HFF-Myc (cell line): ENCODE data around the gene CACHD1.
A peak's percentile ranks its signal among the peaks of the same experiment; 100 is the strongest.

Experiments used
- DNase-seq: peaks from one replicate; pipeline ENCODE4 v3.0.0-alpha.2; 2011; ENCODE audit warnings: low read depth; ENCODE audit errors: extremely low read depth
- H3K4me3 ChIP-seq: replicated peaks from 2 replicates; pipeline ENCODE4 v1.5.1; 2011; ENCODE audit warnings: low read depth, mild to moderate bottlenecking, control low read depth, low read length
- CTCF ChIP-seq: IDR thresholded peaks from 2 replicates; pipeline ENCODE4 v1.5.1; 2012; ENCODE audit warnings: mild to moderate bottlenecking, low read depth, low read length, control low read depth; ENCODE audit errors: missing control alignments

CACHD1 gene

GRCh38 chr1:64624218-64624713 lies 154.3 kb downstream of the CACHD1 start:
- no peak for TF ChIP-seq CTCF
- peak; percentile 67 for DNase-seq

GRCh38 chr1:64624808-64625207 lies 154.9 kb downstream of the CACHD1 start:
- no peak for DNase-seq
- no peak overlapping the region for H3K4me3 ChIP-seq
- no peak for TF ChIP-seq CTCF

More at GRCh38 chr1:64624218-64624713, 154.3 kb downstream of the CACHD1 start:
- H3K4me3 ChIP-seq, result no peak overlapping the region

GRCh38 chr1:64630611-64631010 lies 160.7 kb downstream of the CACHD1 start:
- H3K4me3 ChIP-seq, result no peak overlapping the region
- no peak for TF ChIP-seq CTCF
- DNase-seq, result no peak

- TF ChIP-seq CTCF, result no peak
- DNase-seq, result no peak
- no peak overlapping the region for H3K4me3 ChIP-seq
Measured at GRCh38 chr1:64631346-64632034, 161.6 kb downstream of the CACHD1 start.

- no peak for TF ChIP-seq CTCF
- H3K4me3 ChIP-seq, result no peak overlapping the region
- DNase-seq, result no peak
Measured at GRCh38 chr1:64632936-64633335, 163.0 kb downstream of the CACHD1 start.

- DNase-seq, result no peak
- H3K4me3 ChIP-seq, result no peak overlapping the region
- TF ChIP-seq CTCF, result no peak
Measured at GRCh38 chr1:64645735-64646134, 175.8 kb downstream of the CACHD1 start.
